HepG2 (cell line): Measurements from ENCODE around the gene CST4. TPM values are rescaled to one million over a fixed set of nuclear protein-coding genes. Genes with fewer than 3 reads are reported as not detected.

ENCODE experiments used
- CBX2 ChIP-seq, 2 experiments: fragments of 200-600 bp in 1 of 2; sonication (generic); formaldehyde crosslinking in 1 of 2; IDR thresholded peaks; 2 replicates each; pipeline versions ENCODE4 v1.7.0 to v1.8.1; 2018 to 2022; ENCODE audit warnings: low read depth in 2 of 2, low read length in 1 of 2, mild to moderate bottlenecking in 1 of 2, missing genetic modification reagents in 1 of 2
- GATAD2A ChIP-seq: IDR thresholded peaks from 2 replicates; pipeline ENCODE4 v1.6.1; 2016
- HNRNPLL ChIP-seq: fragments of 200-400 bp; formaldehyde crosslinking; IDR thresholded peaks from 2 replicates; pipeline ENCODE4 v1.6.1; 2017; ENCODE audit warnings: mild to moderate bottlenecking, low read depth, low read length; ENCODE audit not compliant: poor library complexity, severe bottlenecking
- HNRNPUL1 ChIP-seq: fragments of 200-400 bp; formaldehyde crosslinking; IDR thresholded peaks from 2 replicates; pipeline ENCODE4 v1.6.1; 2017; ENCODE audit warnings: low read depth, mild to moderate bottlenecking, low read length, moderate library complexity
- HOXA5 ChIP-seq: sonication (generic); formaldehyde crosslinking; IDR thresholded peaks from 2 replicates; pipeline ENCODE4 v1.4.0; 2020; ENCODE audit warnings: missing genetic modification reagents
- MED1 ChIP-seq: sonication (generic); formaldehyde crosslinking; IDR thresholded peaks from 2 replicates; pipeline ENCODE4 v1.4.0; 2020; ENCODE audit warnings: missing genetic modification reagents
- MZF1 ChIP-seq: sonication (generic); formaldehyde crosslinking; IDR thresholded peaks from 2 replicates; pipeline ENCODE4 v1.8.1; 2023; ENCODE audit warnings: mild to moderate bottlenecking, missing genetic modification reagents, borderline replicate concordance
- NCOR1 ChIP-seq: fragments of 200-600 bp; sonication (generic); IDR thresholded peaks from 2 replicates; pipeline ENCODE4 v1.7.0; 2017; ENCODE audit warnings: antibody characterized with exemption, low read length, borderline replicate concordance
- RAD21 ChIP-seq: fragments of 450-650 bp; formaldehyde crosslinking; IDR thresholded peaks from 2 replicates; pipeline ENCODE4 v1.5.0; 2020; ENCODE audit warnings: mild to moderate bottlenecking
- REST ChIP-seq, 2 experiments: IDR thresholded peaks; 2 replicates each; pipeline ENCODE4 v1.6.1; 2011 to 2012; ENCODE audit warnings: low read length in 2 of 2, borderline replicate concordance in 1 of 2, low read depth in 1 of 2, mild to moderate bottlenecking in 1 of 2, moderate library complexity in 1 of 2
- STAG1 ChIP-seq: sonication (generic); formaldehyde crosslinking; IDR thresholded peaks from 2 replicates; pipeline ENCODE4 v1.4.0; 2020; ENCODE audit warnings: missing genetic modification reagents
- TCF7L2 ChIP-seq: IDR thresholded peaks from 2 replicates; pipeline ENCODE4 v1.6.1; 2011; ENCODE audit warnings: mild to moderate bottlenecking, low read depth, low read length, moderate library complexity
- U2AF1 ChIP-seq: fragments of 200-400 bp; formaldehyde crosslinking; optimal IDR thresholded peaks from 2 replicates; pipeline ENCODE3; 2017; ENCODE audit warnings: mild to moderate bottlenecking, low read depth, low read length
- ZFP36L2 ChIP-seq: sonication (generic); formaldehyde crosslinking; IDR thresholded peaks from 2 replicates; pipeline ENCODE4 v1.4.0; 2020; ENCODE audit warnings: missing genetic modification reagents
- ZFX ChIP-seq: sonication (generic); formaldehyde crosslinking; IDR thresholded peaks from 2 replicates; pipeline ENCODE4 v1.4.0; 2020; ENCODE audit warnings: mild to moderate bottlenecking, low read depth, missing genetic modification reagents, moderate library complexity
- ZFYVE20 ChIP-seq: sonication (generic); formaldehyde crosslinking; IDR thresholded peaks from 2 replicates; pipeline ENCODE4 v1.8.0; 2023; ENCODE audit warnings: low read depth, mild to moderate bottlenecking, moderate library complexity, missing genetic modification reagents, borderline replicate concordance
- ZNF225 ChIP-seq: sonication (generic); formaldehyde crosslinking; IDR thresholded peaks from 2 replicates; pipeline ENCODE4 v1.4.0; 2020; ENCODE audit warnings: mild to moderate bottlenecking, missing genetic modification reagents
- ZNF329 ChIP-seq: sonication (generic); formaldehyde crosslinking; IDR thresholded peaks from 2 replicates; pipeline ENCODE4 v1.9.0; 2021; ENCODE audit warnings: low read depth, mild to moderate bottlenecking, missing genetic modification reagents
- ZNF563 ChIP-seq: sonication (generic); formaldehyde crosslinking; IDR thresholded peaks from 2 replicates; pipeline ENCODE4 v1.8.0; 2022; ENCODE audit warnings: mild to moderate bottlenecking, moderate library complexity, missing genetic modification reagents
- ZNF577 ChIP-seq: sonication (generic); formaldehyde crosslinking; IDR thresholded peaks from 2 replicates; pipeline ENCODE4 v1.4.0; 2020; ENCODE audit warnings: mild to moderate bottlenecking, low read depth, missing genetic modification reagents, borderline replicate concordance
- ZNF691 ChIP-seq: sonication (generic); formaldehyde crosslinking; IDR thresholded peaks from 2 replicates; pipeline ENCODE4 v1.4.0; 2020; ENCODE audit warnings: missing genetic modification reagents, low read depth, mild to moderate bottlenecking, borderline replicate concordance
- ZNF704 ChIP-seq: sonication (generic); formaldehyde crosslinking; IDR thresholded peaks from 2 replicates; pipeline ENCODE4 v1.8.1; 2023; ENCODE audit warnings: mild to moderate bottlenecking, inconsistent platforms, moderate library complexity, missing genetic modification reagents, borderline replicate concordance
- ZNF737 ChIP-seq: sonication (generic); formaldehyde crosslinking; IDR thresholded peaks from 2 replicates; pipeline ENCODE4 v1.5.0; 2020; ENCODE audit warnings: missing genetic modification reagents, mild to moderate bottlenecking, borderline replicate concordance
- ZNF746 ChIP-seq: sonication (generic); formaldehyde crosslinking; IDR thresholded peaks from 2 replicates; pipeline ENCODE4 v1.8.0; 2022; ENCODE audit warnings: mild to moderate bottlenecking, missing genetic modification reagents
- ZNF761 ChIP-seq: sonication (generic); formaldehyde crosslinking; conservative IDR thresholded peaks from 2 replicates; pipeline ENCODE4 v1.4.0; 2020; ENCODE audit warnings: mild to moderate bottlenecking, missing genetic modification reagents
- ZNF777 ChIP-seq: sonication (generic); formaldehyde crosslinking; IDR thresholded peaks from 2 replicates; pipeline ENCODE4 v1.4.0; 2020; ENCODE audit warnings: missing genetic modification reagents
- polyA plus RNA-seq, 8 experiments: library from polyadenylated mRNA; depleted of rRNA in 3 of 8; stranded (reverse) in 7 of 8; unstranded in 1 of 8; fragments of >200 nt; fragmentation: Illumina TruSeq in 4 of 8; extraction: Trizol in 4 of 8; gene quantifications; 2 replicates each; pipeline versions ENCODE4 v1.2.1 to v1.2.3, GENCODE V29; 2011 to 2016; ENCODE audit warnings: low read depth in 4 of 8, missing spikeins in 1 of 8, mixed read lengths in 1 of 8; ENCODE audit not compliant: insufficient read depth in 1 of 8
- total RNA-seq, 5 experiments: library from RNA; depleted of rRNA; stranded (reverse); fragments of >200 nt; fragmentation: Illumina TruSeq; extraction: Trizol; gene quantifications; 2 replicates each; pipeline ENCODE4 v1.2.3, GENCODE V29; 2016; ENCODE audit warnings: low read depth in 1 of 5

Gene CST4
- total and polyA plus RNA-seq, 2 of the 13 experiments (the other 11 are each of a cell fraction or from before 2014, with no cell fraction given), result not detected

GRCh38 chr20:23658989-23659609 lies 29.7 kb downstream of the CST4 start (continued):
- no peak; the same call in 1 of the 2 replicates for TF ChIP-seq ZNF746 (CRISPR knock-in tag)
- TF ChIP-seq MED1 (CRISPR knock-in tag), result peak; percentile 54
- TF ChIP-seq RAD21 (CRISPR knock-in tag), result no peak; the same call in 1 of the 2 replicates
- TF ChIP-seq ZNF577 (CRISPR knock-in tag), result no peak
- TF ChIP-seq HNRNPLL, result no peak
- TF ChIP-seq ZFYVE20 (CRISPR knock-in tag), result no peak
- TF ChIP-seq MZF1 (CRISPR knock-in tag), result no peak
- TF ChIP-seq ZNF329 (CRISPR knock-in tag), result no peak
- TF ChIP-seq STAG1 (CRISPR knock-in tag), result no peak
- no peak for TF ChIP-seq ZNF777 (CRISPR knock-in tag)
- no peak for TF ChIP-seq ZNF563 (CRISPR knock-in tag)
- peak; percentile 95 for TF ChIP-seq ZFX (CRISPR knock-in tag)
- no peak for TF ChIP-seq CBX2 (IDR thresholded peaks at IDR 0.05; ENCODE audit: low read depth, low read length)
- no peak for TF ChIP-seq CBX2 (CRISPR knock-in tag; IDR thresholded peaks at IDR 0.05; ENCODE audit: low read depth)
- TF ChIP-seq ZNF225 (CRISPR knock-in tag), result no peak
- TF ChIP-seq NCOR1, result peak; percentile 50; the same call in 1 of the 2 replicates
- no peak for TF ChIP-seq ZNF761 (CRISPR knock-in tag)
- TF ChIP-seq ZFP36L2 (CRISPR knock-in tag), result no peak
- TF ChIP-seq ZNF737 (CRISPR knock-in tag), result no peak
- TF ChIP-seq ZNF691, result 0 out of 2 replicates have a peak, but pooled peaks have one; percentile 2
- TF ChIP-seq ZNF704, result no peak; the same call in 1 of the 2 replicates
- TF ChIP-seq HOXA5 (CRISPR knock-in tag), result no peak
- no peak for TF ChIP-seq TCF7L2
- TF ChIP-seq GATAD2A (CRISPR knock-in tag), result peak; percentile 86
- no peak for TF ChIP-seq U2AF1
- TF ChIP-seq HNRNPUL1, result no peak
- TF ChIP-seq REST (IDR thresholded peaks at IDR 0.05; ENCODE audit: borderline replicate concordance in 1 of 2, low read depth in 1 of 2, low read length in 2 of 2), result no peak
